ENCODE measurements around the gene PI4K2A. TPM values are rescaled to one million over a fixed set of nuclear protein-coding genes. Genes with fewer than 3 reads are reported as not detected.

Gene PI4K2A
- 15.7 TPM for total RNA-seq

GRCh38 chr10:97640174-97640867, at the start of gene PI4K2A:
PI4K2A (plus strand) TSS chr10:97640671; CDS start chr10:97640743, 72 bp downstream.

GRCh38 chr10:97632949-97633884, 7.3 kb upstream of the PI4K2A start, which contains the start of gene MORN4:
MORN4 (minus strand) TSS chr10:97633500; CDS start chr10:97619653, 13,847 bp downstream.

GRCh38 chr10:97686962-97687784, 46.7 kb downstream of the PI4K2A start, which contains the start of gene AVPI1:
AVPI1 (minus strand) TSS chr10:97687241; CDS start chr10:97679905, 7,336 bp downstream.

GRCh38 chr10:97713339-97713825, 72.9 kb downstream of the PI4K2A start, which contains the start of gene MARVELD1:
MARVELD1 (plus strand) TSS chr10:97713730; CDS start chr10:97713877, 147 bp downstream.

Other genes starting within 250 kb of the PI4K2A start
- 12.7 TPM for gene RRP12, start 239.3 kb upstream of the PI4K2A start, total RNA-seq
- 226 TPM for gene PGAM1, start 214.5 kb upstream of the PI4K2A start, total RNA-seq
- 43.4 TPM for gene EXOSC1, start 194.7 kb upstream of the PI4K2A start, total RNA-seq
- gene ZDHHC16, start 194.5 kb upstream of the PI4K2A start, total RNA-seq, result 29.5 TPM
- 59.7 TPM for gene MMS19, start 142.2 kb upstream of the PI4K2A start, total RNA-seq
- gene UBTD1, start 141.7 kb upstream of the PI4K2A start, total RNA-seq, result 6.0 TPM
- gene ANKRD2, start 67.9 kb upstream of the PI4K2A start, total RNA-seq, result 0.46 TPM
- gene HOGA1, start 56.3 kb upstream of the PI4K2A start, total RNA-seq, result 2.5 TPM
- 0.23 TPM for gene C10orf62, start 51.0 kb upstream of the PI4K2A start, total RNA-seq
- gene MORN4, start 7.2 kb upstream of the PI4K2A start, total RNA-seq, result 45.2 TPM
- gene AVPI1, start 46.6 kb downstream of the PI4K2A start, total RNA-seq, result 4.2 TPM
- gene MARVELD1, start 73.1 kb downstream of the PI4K2A start, total RNA-seq, result 4.4 TPM
- 38.3 TPM for gene ZFYVE27, start 96.5 kb downstream of the PI4K2A start, total RNA-seq
- 3.2 TPM for gene SFRP5, start 131.3 kb downstream of the PI4K2A start, total RNA-seq
- 16.6 TPM for gene GOLGA7B, start 209.2 kb downstream of the PI4K2A start, total RNA-seq